Measurements from ENCODE around the gene KCNS1.

- TF ChIP-seq CREB1 (IDR thresholded peaks at IDR 0.05; ENCODE audit: low read depth) (no peak), FOXM1 (IDR thresholded peaks at IDR 0.05; ENCODE audit: borderline replicate concordance, low read depth) (no peak), EP300 (IDR thresholded peaks at IDR 0.05; ENCODE audit: borderline replicate concordance) (no peak), CEBPB (IDR thresholded peaks at IDR 0.05) (no peak), MAX (IDR thresholded peaks at IDR 0.05) (no peak), TAF1 (IDR thresholded peaks at IDR 0.05; ENCODE audit: low read depth) (no peak), TCF12 (IDR thresholded peaks at IDR 0.05; ENCODE audit: low read depth) (no peak)
These were observed 12.9 kb upstream of the KCNS1 start for GRCh38 chr20:45113865-45114264.
